Mucosa of descending colon (tissue), 3 donors: Measurements from ENCODE around the gene LASP1. TPM values are rescaled to one million over a fixed set of nuclear protein-coding genes. Genes with fewer than 3 reads are reported as not detected.

Experiments used
- ATAC-seq: fragments of 200-7000 bp; cut with Tn5 transposase; one replicate; pipeline ENCODE4 v1.9.1; 2020; ENCODE audit warnings: mild to moderate bottlenecking, moderate library complexity
- DNase-seq, 3 donors: peaks; one replicate each; pipeline ENCODE4 v3.0.0-alpha.2; 2020
- H3K36me3 ChIP-seq: fragments of 200-600 bp; one replicate; pipeline ENCODE4 v1.8.0; 2021; ENCODE audit warnings: low read depth, mild to moderate bottlenecking
- H3K4me1 ChIP-seq: fragments of 200-600 bp; one replicate; pipeline ENCODE4 v1.8.0; 2021; ENCODE audit warnings: low read depth, mild to moderate bottlenecking
- H3K4me3 ChIP-seq: fragments of 200-600 bp; one replicate; pipeline ENCODE4 v1.8.0; 2021; ENCODE audit warnings: mild to moderate bottlenecking
- H3K9me3 ChIP-seq: fragments of 200-600 bp; one replicate; pipeline ENCODE4 v1.8.0; 2021; ENCODE audit warnings: mild to moderate bottlenecking
- intact Hi-C, 2 donors: fragments of 100-400 bp; cut with DNase I in 1 of 2; cut with micrococcal nuclease in 1 of 2; formaldehyde crosslinking; loops; one replicate each; pipeline versions ENCODE4 v1.11.0 to v1.11.1; 2022; cut with DNase I, micrococcal nuclease
- microRNA-seq: library from miRNA; unstranded; fragments of <30 nt; microRNA quantifications from one replicate; pipeline ENCODE4, GENCODE V29; 2019
- total RNA-seq, 3 donors: library from RNA; stranded (reverse); fragmentation: NEBNext Ultra II Directional in 2 of 3; extraction: Animal tissue kit (Norgen Biotek cat#: 25700) in 2 of 3; gene quantifications; one replicate each; pipeline versions ENCODE4 v1.2.1 to v1.2.4, GENCODE V29; 2021 to 2023
- TF ChIP-seq, protein P1 (sequence below): fragments of 200-600 bp; IDR thresholded peaks from one replicate; pipeline ENCODE4 v1.8.0; 2022; ENCODE audit warnings: antibody characterized with exemption, mild to moderate bottlenecking
- donor health status: DM: no; HTN: no; CAD: no; lungs with moderate emphysema.
- donor health status: DM: no; HTN: no; CAD: no.
- donor health status: DM: no; HTN: yes; CAD: no.

Gene LASP1
- total RNA-seq, 3 donors from 2014 or later = 163 to 286 (median 276) TPM

DNA sequence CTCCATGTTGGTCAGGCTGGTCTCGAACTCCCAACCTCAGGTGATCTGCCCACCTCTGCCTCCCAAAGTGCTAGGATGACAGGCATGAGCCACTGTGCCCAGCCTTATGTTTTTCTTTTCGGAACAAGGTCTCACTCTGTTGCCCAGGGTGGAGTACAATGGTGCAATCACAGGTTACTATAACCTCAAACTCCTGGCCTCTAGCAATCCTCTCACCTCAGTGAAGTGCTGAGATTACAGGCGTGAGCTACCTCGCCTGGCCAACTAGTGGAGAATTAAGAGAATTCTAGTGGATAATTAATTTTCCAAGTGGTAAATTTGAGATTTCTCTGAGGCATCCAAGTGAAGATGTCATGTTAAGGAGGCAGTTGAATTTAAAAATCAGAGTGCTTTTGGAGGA lies 100.3 kb downstream of the LASP1 start:
- no peaks in the 10 kb centered on the region for H3K4me1 ChIP-seq
- H3K4me3 ChIP-seq = no peak overlapping the region
- intact Hi-C loops = no loop called here
- H3K36me3 ChIP-seq = no peaks in the 10 kb centered on the region
- no peak for DNase-seq
- ATAC-seq = no peak
- TF ChIP-seq, protein P1, sequence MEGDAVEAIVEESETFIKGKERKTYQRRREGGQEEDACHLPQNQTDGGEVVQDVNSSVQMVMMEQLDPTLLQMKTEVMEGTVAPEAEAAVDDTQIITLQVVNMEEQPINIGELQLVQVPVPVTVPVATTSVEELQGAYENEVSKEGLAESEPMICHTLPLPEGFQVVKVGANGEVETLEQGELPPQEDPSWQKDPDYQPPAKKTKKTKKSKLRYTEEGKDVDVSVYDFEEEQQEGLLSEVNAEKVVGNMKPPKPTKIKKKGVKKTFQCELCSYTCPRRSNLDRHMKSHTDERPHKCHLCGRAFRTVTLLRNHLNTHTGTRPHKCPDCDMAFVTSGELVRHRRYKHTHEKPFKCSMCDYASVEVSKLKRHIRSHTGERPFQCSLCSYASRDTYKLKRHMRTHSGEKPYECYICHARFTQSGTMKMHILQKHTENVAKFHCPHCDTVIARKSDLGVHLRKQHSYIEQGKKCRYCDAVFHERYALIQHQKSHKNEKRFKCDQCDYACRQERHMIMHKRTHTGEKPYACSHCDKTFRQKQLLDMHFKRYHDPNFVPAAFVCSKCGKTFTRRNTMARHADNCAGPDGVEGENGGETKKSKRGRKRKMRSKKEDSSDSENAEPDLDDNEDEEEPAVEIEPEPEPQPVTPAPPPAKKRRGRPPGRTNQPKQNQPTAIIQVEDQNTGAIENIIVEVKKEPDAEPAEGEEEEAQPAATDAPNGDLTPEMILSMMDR = no peak
- no peaks in the 10 kb centered on the region for H3K9me3 ChIP-seq

DNA sequence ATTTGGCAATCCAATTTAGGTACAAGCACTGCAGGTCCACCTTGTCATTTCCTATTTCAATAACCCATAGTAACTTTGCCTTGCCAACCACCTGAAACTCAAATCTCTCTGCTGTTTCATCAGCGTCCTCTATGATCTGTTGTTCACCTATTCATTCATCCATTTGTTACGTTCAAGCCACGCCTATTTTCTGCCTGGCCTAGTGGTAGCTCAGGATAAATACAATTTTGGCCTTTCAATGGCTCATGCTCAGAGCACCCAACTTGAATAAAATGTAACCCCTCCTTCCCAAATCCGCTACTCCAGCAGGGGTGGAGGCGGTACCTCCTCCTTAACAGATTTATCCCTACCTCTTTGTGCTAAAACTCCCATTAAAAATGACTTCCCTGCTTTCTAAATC lies 100.9 kb downstream of the LASP1 start:
- H3K4me1 ChIP-seq = no peaks in the 10 kb centered on the region
- TF ChIP-seq, protein P1 = no peak
- no peaks in the 10 kb centered on the region for H3K36me3 ChIP-seq
- H3K4me3 ChIP-seq = no peak overlapping the region
- ATAC-seq = no peak
- intact Hi-C loops = no loop called here
- H3K9me3 ChIP-seq = no peaks in the 10 kb centered on the region
- DNase-seq = no peak

Small RNAs within 50 kb of the gene (microRNA-seq; reads per million reads assigned to microRNA genes)
- 0.93 reads per million for gene MIR4727
- not detected for gene MIR6779

Other genes starting within 250 kb of the LASP1 start
- gene EPOP, start 195.1 kb upstream of the LASP1 start, total RNA-seq = 1 to 10 TPM in 1 of 3 donors, under 1 TPM in 1, not detected in 1; 0.75 to 1.1 TPM
- 100 to 1,000 TPM in 2 of 3 donors, 10 to 100 TPM in 1; 90.1 to 164 (median 112) TPM for gene MLLT6, start 164.8 kb upstream of the LASP1 start, total RNA-seq
- 100 to 1,000 TPM in 1 of 3 donors, 10 to 100 TPM in 2; 60.8 to 101 (median 91.8) TPM for gene CISD3, start 139.7 kb upstream of the LASP1 start, total RNA-seq
- gene PCGF2, start 121.7 kb upstream of the LASP1 start, total RNA-seq = 10 to 100 TPM; 23.8 to 30.7 (median 25.5) TPM
- 100 to 1,000 TPM; 129 to 197 (median 145) TPM for gene PSMB3, start 117.3 kb upstream of the LASP1 start, total RNA-seq
- gene PIP4K2B, start 70.5 kb upstream of the LASP1 start, total RNA-seq = 10 to 100 TPM; 16.7 to 44.8 (median 20.6) TPM
- gene CWC25, start 44.7 kb upstream of the LASP1 start, total RNA-seq = 10 to 100 TPM; 21.7 to 26.5 (median 25.6) TPM
- 1,000 to 10,000 TPM in 1 of 3 donors, 100 to 1,000 TPM in 2; 838 to 1,044 (median 919) TPM for gene RPL23, start 16.3 kb upstream of the LASP1 start, total RNA-seq
- not detected for gene FBXO47, start 97.3 kb downstream of the LASP1 start, total RNA-seq